HCT116 (cell line): ENCODE data around the gene POLN. TPM values are rescaled to one million over a fixed set of nuclear protein-coding genes. Genes with fewer than 3 reads are reported as not detected.

Experiments used
- ATAC-seq: fragments of 200-7000 bp; cut with Tn5 transposase; 2 replicates; pipeline ENCODE4 v1.9.1; 2020; ENCODE audit warnings: mild to moderate bottlenecking, moderate library complexity
- BruUV-seq: library from RNA; stranded (reverse); fragments of 400-500 nt; replicated peaks from 2 replicates; lab custom pipeline; 2021; lab: Mats Ljungman, UMichigan
- CTCF ChIA-PET: fragments of 300-600 bp; sonication (Branson Sonifier 250); formaldehyde crosslinking; loops from one replicate; lab custom pipeline; 2021; ENCODE audit warnings: antibody characterized with exemption; lab: Charles Lee
- POLR2A ChIA-PET: fragments of 300-600, 350-600 bp; sonication (Branson Sonifier 250); formaldehyde crosslinking; loops from one replicate; lab custom pipeline; 2021; ENCODE audit warnings: antibody characterized with exemption; lab: Charles Lee
- RAD21 ChIA-PET, 2 experiments: fragments of 300-600 bp; sonication (Branson Sonifier 250); formaldehyde crosslinking; loops; one replicate each; lab custom pipeline; 2023; ENCODE audit warnings: low total read pairs in 2 of 2; ENCODE audit not compliant: uncharacterized antibody in 2 of 2, unreplicated experiment in 2 of 2, low non-redundant PET in 1 of 2; lab: Charles Lee
- DNase-seq: peaks from one replicate; pipeline ENCODE4 v3.0.0-alpha.2; 2010; ENCODE audit warnings: low read depth, low spot score
- H2AFZ ChIP-seq: fragments of 200-600 bp; shearing (Covaris generic), sonication (generic); 2 replicates; pipeline ENCODE4 v1.6.1; 2017; ENCODE audit warnings: low read depth, mixed run types, mixed read lengths, antibody characterized with exemption, low read length; ENCODE audit not compliant: poor library complexity, severe bottlenecking
- H3K27ac ChIP-seq: 2 replicates; pipeline ENCODE4 v1.5.1; 2012; ENCODE audit warnings: low read depth, low read length
- H3K27me3 ChIP-seq: fragments of 200-600 bp; sonication (generic); 2 replicates; pipeline ENCODE4 v1.6.1; 2016; ENCODE audit warnings: mixed run types, low read length, mixed read lengths; ENCODE audit not compliant: insufficient read depth
- H3K36me3 ChIP-seq, 2 experiments: fragments of 200-500 bp in 1 of 2; fragments of 200-600 bp in 1 of 2; sonication (Bioruptor generic) in 1 of 2; sonication (generic) in 1 of 2; 2 replicates each; pipeline versions ENCODE4 v1.5.1 to v1.6.1; 2014 to 2016; ENCODE audit warnings: low read length in 2 of 2, inconsistent platforms in 1 of 2, mixed read lengths in 1 of 2, mixed run types in 1 of 2; ENCODE audit not compliant: insufficient read depth in 2 of 2, control insufficient read depth in 1 of 2
- H3K4me1 ChIP-seq, 2 experiments: fragments of 200-600 bp in 1 of 2; sonication (generic) in 1 of 2; 2 replicates each; pipeline versions ENCODE4 v1.5.1 to v1.6.1; 2012 to 2017; ENCODE audit warnings: low read length in 2 of 2, inconsistent platforms in 1 of 2, mild to moderate bottlenecking in 1 of 2, mixed read lengths in 1 of 2, mixed run types in 1 of 2, moderate library complexity in 1 of 2; ENCODE audit not compliant: insufficient read depth in 2 of 2, control insufficient read depth in 1 of 2
- H3K4me2 ChIP-seq: fragments of 200-600 bp; sonication (generic); 2 replicates; pipeline ENCODE4 v1.6.1; 2017; ENCODE audit warnings: mixed run types, low read length, mixed read lengths
- H3K4me3 ChIP-seq, 2 experiments: fragments of 200-600 bp in 1 of 2; sonication (generic) in 1 of 2; replicated peaks in 1 of 2; 2 replicates each; pipeline ENCODE4 v1.5.1; 2011 to 2016; ENCODE audit warnings: low read length in 2 of 2, control low read depth in 1 of 2, low read depth in 1 of 2, mild to moderate bottlenecking in 1 of 2, mixed read lengths in 1 of 2, mixed run types in 1 of 2
- H3K79me2 ChIP-seq: fragments of 200-600 bp; sonication (generic); 2 replicates; pipeline ENCODE4 v1.6.1; 2017; ENCODE audit warnings: mild to moderate bottlenecking, mixed run types, low read length, moderate library complexity, mixed read lengths; ENCODE audit not compliant: insufficient read depth
- H3K9ac ChIP-seq: fragments of 200-600 bp; sonication (generic); 2 replicates; pipeline ENCODE4 v1.6.1; 2016; ENCODE audit warnings: low read length, mixed read lengths
- H3K9me2 ChIP-seq: fragments of 200-600 bp; sonication (generic), shearing (Covaris generic); 2 replicates; pipeline ENCODE4 v1.6.1; 2017; ENCODE audit warnings: mixed run types, mild to moderate bottlenecking, moderate library complexity; ENCODE audit not compliant: insufficient read depth
- H3K9me3 ChIP-seq, 2 experiments: fragments of 200-500 bp in 1 of 2; fragments of 200-600 bp in 1 of 2; sonication (Bioruptor generic) in 1 of 2; sonication (generic) in 1 of 2; 2 replicates each; pipeline ENCODE4 v1.6.1; 2014 to 2017; ENCODE audit warnings: low read length in 2 of 2, mixed read lengths in 2 of 2, inconsistent platforms in 1 of 2, low read depth in 1 of 2, mild to moderate bottlenecking in 1 of 2, mixed run types in 1 of 2, moderate library complexity in 1 of 2; ENCODE audit not compliant: control insufficient read depth in 1 of 2, insufficient read depth in 1 of 2
- H4K20me1 ChIP-seq: fragments of 200-600 bp; sonication (generic), shearing (Covaris generic); 2 replicates; pipeline ENCODE4 v1.6.1; 2017; ENCODE audit warnings: mixed run types, mild to moderate bottlenecking, moderate library complexity; ENCODE audit not compliant: insufficient read depth
- CBX3 ChIP-seq: IDR thresholded peaks from 2 replicates; pipeline ENCODE4 v1.6.1; 2012; ENCODE audit warnings: low read depth
- CEBPB ChIP-seq: IDR thresholded peaks from 2 replicates; pipeline ENCODE4 v1.6.1; 2012; ENCODE audit warnings: low read depth
- CTCF ChIP-seq, 3 experiments: fragments of 200-600 bp in 1 of 3; sonication (generic) in 1 of 3; IDR thresholded peaks in 2 of 3; conservative IDR thresholded peaks in 1 of 3; 2 replicates each; pipeline ENCODE4 v1.5.1; 2012 to 2017; ENCODE audit warnings: low read depth in 2 of 3, low read length in 2 of 3, antibody characterized with exemption in 1 of 3, borderline replicate concordance in 1 of 3, control low read depth in 1 of 3, mild to moderate bottlenecking in 1 of 3, mixed read lengths in 1 of 3, mixed run types in 1 of 3, moderate library complexity in 1 of 3; ENCODE audit not compliant: insufficient read depth in 1 of 3
- EGR1 ChIP-seq: IDR thresholded peaks from 2 replicates; pipeline ENCODE4 v1.6.1; 2012; ENCODE audit warnings: low read depth
- EZH2 ChIP-seq: fragments of 200-600 bp; sonication (generic); IDR thresholded peaks from 2 replicates; pipeline ENCODE4 v1.6.1; 2017; ENCODE audit warnings: antibody characterized with exemption, mixed run types
- FOSL1 ChIP-seq: IDR thresholded peaks from 2 replicates; pipeline ENCODE4 v1.6.1; 2012; ENCODE audit warnings: low read depth
- JUND ChIP-seq: IDR thresholded peaks from 2 replicates; pipeline ENCODE4 v1.6.1; 2012
- MAX ChIP-seq: IDR thresholded peaks from 2 replicates; pipeline ENCODE4 v1.6.1; 2012
- POLR2AphosphoS5 ChIP-seq: IDR thresholded peaks from 2 replicates; pipeline ENCODE4 v1.6.1; 2011; ENCODE audit warnings: mild to moderate bottlenecking, low read depth, low read length, moderate library complexity
- RAD21 ChIP-seq: IDR thresholded peaks from 2 replicates; pipeline ENCODE4 v1.6.1; 2012; ENCODE audit warnings: low read depth, mild to moderate bottlenecking
- SP1 ChIP-seq: IDR thresholded peaks from 2 replicates; pipeline ENCODE4 v1.6.1; 2012; ENCODE audit warnings: low read depth
- SRF ChIP-seq: IDR thresholded peaks from 2 replicates; pipeline ENCODE4 v1.6.1; 2012; ENCODE audit warnings: low read depth
- TCF7L2 ChIP-seq: IDR thresholded peaks from 2 replicates; pipeline ENCODE4 v1.7.0; 2011; ENCODE audit warnings: borderline replicate concordance, inconsistent platforms; ENCODE audit not compliant: insufficient read depth, insufficient read length; ENCODE audit errors: extremely low read depth
- ZFX ChIP-seq: fragments of 450-650 bp; IDR thresholded peaks from 2 replicates; pipeline ENCODE4 v1.6.1; 2017
- intact Hi-C: fragments of 100-400 bp; cut with micrococcal nuclease; formaldehyde crosslinking; loops from 2 replicates; pipeline ENCODE4 v1.10.0; 2022
- total RNA-seq: library from RNA; stranded (reverse); gene quantifications from one replicate; pipeline ENCODE4 v1.2.1, GENCODE V29; 2021; ENCODE audit not compliant: unreplicated experiment
- TF ChIP-seq, protein P1 (sequence below): IDR thresholded peaks from 2 replicates; pipeline ENCODE4 v1.6.1; 2012
- TF ChIP-seq, protein P2 (sequence below): IDR thresholded peaks from 2 replicates; pipeline ENCODE4 v1.6.1; 2012; ENCODE audit warnings: low read depth

Gene POLN
- total RNA-seq, 1 experiment from 2014 or later: 3.1 TPM

DNA sequence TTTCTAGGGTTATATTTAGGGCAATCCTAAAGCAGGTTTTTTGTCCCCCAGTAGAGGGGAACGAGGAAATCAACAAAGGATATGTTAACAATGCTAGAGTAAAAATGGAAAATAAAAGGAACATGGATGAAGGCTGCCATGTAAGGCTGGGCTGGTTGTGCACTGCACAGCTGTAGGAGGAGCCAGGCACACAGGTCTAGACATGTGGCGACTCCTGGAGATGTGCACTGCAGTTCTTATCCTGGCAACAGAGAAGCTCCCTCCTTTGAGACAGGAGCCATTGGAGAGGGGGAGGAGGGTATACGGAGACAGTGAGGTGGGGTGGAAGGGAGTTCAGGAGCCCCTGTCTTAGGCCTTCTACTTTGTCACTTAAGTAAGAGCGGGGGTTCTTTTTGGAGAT is 116.9 kb downstream of the POLN start:
- H3K27ac ChIP-seq: no peak overlapping the region
- ChIA-PET RAD21 (no interaction called here), POLR2A (no interaction called here), CTCF (no interaction called here)
- intact Hi-C loops: no loop called here
- H4K20me1 ChIP-seq: no peaks in the 10 kb centered on the region
- BruUV-seq: no TSS peak
- ATAC-seq (no peak), DNase-seq (no peak)
- no peaks in the 10 kb centered on the region for H3K79me2 ChIP-seq
- no peaks in the 10 kb centered on the region for H3K4me1 ChIP-seq
- H3K4me2 ChIP-seq: no peak overlapping the region
- no peak overlapping the region for H3K9ac ChIP-seq
- H3K9me3 ChIP-seq: no peaks in the 10 kb centered on the region
- H3K27me3 ChIP-seq: no peaks in the 10 kb centered on the region
- no peak overlapping the region for H2AFZ ChIP-seq
- H3K36me3 ChIP-seq: no peaks in the 10 kb centered on the region
- H3K9me2 ChIP-seq: no peaks in the 10 kb centered on the region
- no peak overlapping the region for H3K4me3 ChIP-seq
- TF ChIP-seq MAX: no peak
- TF ChIP-seq JUND: no peak
- TF ChIP-seq TCF7L2: no peak

GRCh38 chr4:2116687-2117400 is 125.1 kb downstream of the POLN start:
- H3K4me3 ChIP-seq: no peak overlapping the region
- H3K9ac ChIP-seq: no peak overlapping the region
- H3K36me3 ChIP-seq: no peaks in the 10 kb centered on the region
- CTCF ChIA-PET: interaction anchor here (0.9 kb wide), 1 partner anchor 103 kb away, joined by 3 read pairs; no protein-coding TSS in a partner anchor
- H3K79me2 ChIP-seq: no peaks in the 10 kb centered on the region
- H3K9me3 ChIP-seq: no peaks in the 10 kb centered on the region
- H4K20me1 ChIP-seq: no peaks in the 10 kb centered on the region
- H2AFZ ChIP-seq: no peak overlapping the region
- no TSS peak for BruUV-seq
- DNase-seq (no peak), ATAC-seq (no peak)
- H3K4me2 ChIP-seq: no peak overlapping the region
- H3K4me1 ChIP-seq: no peaks in the 10 kb centered on the region
- intact Hi-C loops: no loop called here
- POLR2A ChIA-PET: no interaction called here
- no peak overlapping the region for H3K27ac ChIP-seq
- RAD21 ChIA-PET: no interaction called here
- no peaks in the 10 kb centered on the region for H3K9me2 ChIP-seq
- H3K27me3 ChIP-seq: no peaks in the 10 kb centered on the region
- TF ChIP-seq SP1 (no peak), SRF (no peak), FOSL1 (no peak), CBX3 (no peak), EZH2 (no peak), CTCF (IDR thresholded peaks at IDR 0.05 in 2 of 3, conservative IDR thresholded peaks at IDR 0.05 in 1 of 3; ENCODE audit: borderline replicate concordance in 1 of 3, insufficient read depth in 1 of 3, low read depth in 2 of 3, low read length in 2 of 3) (no peak), RAD21 (no peak), EGR1 (no peak), POLR2AphosphoS5 (no peak), JUND (no peak), ZFX (no peak), CEBPB (no peak)
- TF ChIP-seq, protein P1, sequence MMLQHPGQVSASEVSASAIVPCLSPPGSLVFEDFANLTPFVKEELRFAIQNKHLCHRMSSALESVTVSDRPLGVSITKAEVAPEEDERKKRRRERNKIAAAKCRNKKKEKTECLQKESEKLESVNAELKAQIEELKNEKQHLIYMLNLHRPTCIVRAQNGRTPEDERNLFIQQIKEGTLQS: no peak
- TF ChIP-seq, protein P2, sequence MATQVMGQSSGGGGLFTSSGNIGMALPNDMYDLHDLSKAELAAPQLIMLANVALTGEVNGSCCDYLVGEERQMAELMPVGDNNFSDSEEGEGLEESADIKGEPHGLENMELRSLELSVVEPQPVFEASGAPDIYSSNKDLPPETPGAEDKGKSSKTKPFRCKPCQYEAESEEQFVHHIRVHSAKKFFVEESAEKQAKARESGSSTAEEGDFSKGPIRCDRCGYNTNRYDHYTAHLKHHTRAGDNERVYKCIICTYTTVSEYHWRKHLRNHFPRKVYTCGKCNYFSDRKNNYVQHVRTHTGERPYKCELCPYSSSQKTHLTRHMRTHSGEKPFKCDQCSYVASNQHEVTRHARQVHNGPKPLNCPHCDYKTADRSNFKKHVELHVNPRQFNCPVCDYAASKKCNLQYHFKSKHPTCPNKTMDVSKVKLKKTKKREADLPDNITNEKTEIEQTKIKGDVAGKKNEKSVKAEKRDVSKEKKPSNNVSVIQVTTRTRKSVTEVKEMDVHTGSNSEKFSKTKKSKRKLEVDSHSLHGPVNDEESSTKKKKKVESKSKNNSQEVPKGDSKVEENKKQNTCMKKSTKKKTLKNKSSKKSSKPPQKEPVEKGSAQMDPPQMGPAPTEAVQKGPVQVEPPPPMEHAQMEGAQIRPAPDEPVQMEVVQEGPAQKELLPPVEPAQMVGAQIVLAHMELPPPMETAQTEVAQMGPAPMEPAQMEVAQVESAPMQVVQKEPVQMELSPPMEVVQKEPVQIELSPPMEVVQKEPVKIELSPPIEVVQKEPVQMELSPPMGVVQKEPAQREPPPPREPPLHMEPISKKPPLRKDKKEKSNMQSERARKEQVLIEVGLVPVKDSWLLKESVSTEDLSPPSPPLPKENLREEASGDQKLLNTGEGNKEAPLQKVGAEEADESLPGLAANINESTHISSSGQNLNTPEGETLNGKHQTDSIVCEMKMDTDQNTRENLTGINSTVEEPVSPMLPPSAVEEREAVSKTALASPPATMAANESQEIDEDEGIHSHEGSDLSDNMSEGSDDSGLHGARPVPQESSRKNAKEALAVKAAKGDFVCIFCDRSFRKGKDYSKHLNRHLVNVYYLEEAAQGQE: no peak
